ENCODE data around the gene CLNS1A.

DNA sequence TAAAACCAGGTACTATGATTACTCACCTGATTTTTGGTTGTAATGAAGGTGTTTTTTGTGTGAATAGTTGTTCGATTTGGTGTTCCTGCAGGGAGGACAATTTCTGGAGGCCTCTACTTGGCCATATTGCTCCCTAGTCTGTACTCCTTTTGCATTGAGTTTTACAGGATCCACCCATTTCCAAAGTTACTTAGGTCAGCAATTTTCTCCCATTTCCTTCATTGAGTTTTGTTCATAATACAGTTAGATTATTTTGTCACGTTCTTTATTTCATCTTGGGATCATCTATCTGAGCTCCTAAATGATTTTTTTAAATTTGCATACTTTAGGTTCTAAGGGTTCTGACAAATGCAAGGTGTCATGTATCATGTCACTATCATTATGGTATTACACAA, 67.9 kb downstream of the CLNS1A start:
- TF ChIP-seq, protein P1, sequence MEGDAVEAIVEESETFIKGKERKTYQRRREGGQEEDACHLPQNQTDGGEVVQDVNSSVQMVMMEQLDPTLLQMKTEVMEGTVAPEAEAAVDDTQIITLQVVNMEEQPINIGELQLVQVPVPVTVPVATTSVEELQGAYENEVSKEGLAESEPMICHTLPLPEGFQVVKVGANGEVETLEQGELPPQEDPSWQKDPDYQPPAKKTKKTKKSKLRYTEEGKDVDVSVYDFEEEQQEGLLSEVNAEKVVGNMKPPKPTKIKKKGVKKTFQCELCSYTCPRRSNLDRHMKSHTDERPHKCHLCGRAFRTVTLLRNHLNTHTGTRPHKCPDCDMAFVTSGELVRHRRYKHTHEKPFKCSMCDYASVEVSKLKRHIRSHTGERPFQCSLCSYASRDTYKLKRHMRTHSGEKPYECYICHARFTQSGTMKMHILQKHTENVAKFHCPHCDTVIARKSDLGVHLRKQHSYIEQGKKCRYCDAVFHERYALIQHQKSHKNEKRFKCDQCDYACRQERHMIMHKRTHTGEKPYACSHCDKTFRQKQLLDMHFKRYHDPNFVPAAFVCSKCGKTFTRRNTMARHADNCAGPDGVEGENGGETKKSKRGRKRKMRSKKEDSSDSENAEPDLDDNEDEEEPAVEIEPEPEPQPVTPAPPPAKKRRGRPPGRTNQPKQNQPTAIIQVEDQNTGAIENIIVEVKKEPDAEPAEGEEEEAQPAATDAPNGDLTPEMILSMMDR (IDR thresholded peaks at IDR 0.05), result no peak
- no peak for TF ChIP-seq POLR2A (IDR thresholded peaks at IDR 0.05)
